Neural cell (in vitro differentiated cells): Measurements from ENCODE around the gene TOR1AIP2. TPM values are rescaled to one million over a fixed set of nuclear protein-coding genes. Genes with fewer than 3 reads are reported as not detected.

Experiments used
- H2AFZ ChIP-seq: fragments of 200-600, 300-800 bp; sonication (generic), shearing (Covaris generic); 2 replicates; pipeline ENCODE4 v1.6.0; 2014; ENCODE audit warnings: low read depth, mild to moderate bottlenecking, antibody characterized with exemption, low read length, moderate library complexity
- H3F3A ChIP-seq: fragments of 200-600 bp; shearing (Covaris generic); 2 replicates; pipeline ENCODE4 v1.6.1; 2016; ENCODE audit warnings: mild to moderate bottlenecking, moderate library complexity, mixed read lengths, antibody characterized with exemption, low read length; ENCODE audit not compliant: insufficient read depth, poor library complexity, severe bottlenecking
- H3K27ac ChIP-seq: fragments of 200-600, 300-800 bp; sonication (generic), shearing (Covaris generic); 2 replicates; pipeline ENCODE4 v1.5.1; 2014; ENCODE audit warnings: mild to moderate bottlenecking, low read length, moderate library complexity
- H3K27me3 ChIP-seq: fragments of 300-800, 200-600 bp; sonication (generic), shearing (Covaris generic); 2 replicates; pipeline ENCODE4 v1.6.0; 2014; ENCODE audit warnings: mild to moderate bottlenecking, low read depth, low read length, moderate library complexity; ENCODE audit not compliant: insufficient read depth
- H3K36me3 ChIP-seq: fragments of 300-800, 200-600 bp; sonication (generic), shearing (Covaris generic); 2 replicates; pipeline ENCODE4 v1.5.1; 2014; ENCODE audit warnings: mild to moderate bottlenecking, antibody characterized with exemption, low read length, moderate library complexity; ENCODE audit not compliant: insufficient read depth
- H3K4me2 ChIP-seq: fragments of 300-800, 200-600 bp; sonication (generic), shearing (Covaris generic); 2 replicates; pipeline ENCODE4 v1.6.0; 2014; ENCODE audit warnings: mild to moderate bottlenecking, low read length
- H3K4me3 ChIP-seq: fragments of 300-800, 200-600 bp; sonication (generic), shearing (Covaris generic); 2 replicates; pipeline ENCODE4 v1.5.1; 2014; ENCODE audit warnings: mild to moderate bottlenecking, low read length, moderate library complexity
- H3K79me2 ChIP-seq: fragments of 200-600 bp; shearing (Covaris generic); replicated peaks from 2 replicates; pipeline ENCODE4 v1.6.0; 2014; ENCODE audit warnings: mild to moderate bottlenecking, low read length, moderate library complexity; ENCODE audit not compliant: insufficient read depth
- H3K9ac ChIP-seq: fragments of 300-800, 200-600 bp; sonication (generic), shearing (Covaris generic); 2 replicates; pipeline ENCODE4 v1.6.1; 2016; ENCODE audit warnings: mild to moderate bottlenecking, low read length, mixed read lengths
- H3K9me2 ChIP-seq: fragments of 200-600 bp; shearing (Covaris generic); 2 replicates; pipeline ENCODE4 v1.6.1; 2016; ENCODE audit warnings: mild to moderate bottlenecking, low read length, mixed read lengths; ENCODE audit not compliant: insufficient read depth
- H3K9me3 ChIP-seq: fragments of 200-600, 300-800 bp; sonication (generic), shearing (Covaris generic); 2 replicates; pipeline ENCODE4 v1.6.1; 2016; ENCODE audit warnings: mild to moderate bottlenecking, mixed run types, low read length, moderate library complexity, mixed read lengths
- H4K20me1 ChIP-seq: fragments of 200-600 bp; shearing (Covaris generic); 2 replicates; pipeline ENCODE4 v1.6.1; 2016; ENCODE audit warnings: mild to moderate bottlenecking, mixed run types; ENCODE audit not compliant: insufficient read depth
- CTCF ChIP-seq: fragments of 450-650 bp; IDR thresholded peaks from 2 replicates; pipeline ENCODE4 v1.5.1; 2014; ENCODE audit warnings: antibody characterized with exemption, mild to moderate bottlenecking, moderate library complexity; ENCODE audit not compliant: poor library complexity, severe bottlenecking
- EP300 ChIP-seq: fragments of 450-650 bp; conservative IDR thresholded peaks from 2 replicates; pipeline ENCODE4 v1.6.1; 2014; ENCODE audit warnings: antibody characterized with exemption, mild to moderate bottlenecking, moderate library complexity; ENCODE audit not compliant: poor library complexity, severe bottlenecking
- EZH2 ChIP-seq: fragments of 200-600, 300-800 bp; shearing (Covaris generic), sonication (generic); IDR thresholded peaks from 2 replicates; pipeline ENCODE4 v1.6.1; 2014; ENCODE audit warnings: antibody characterized with exemption, low read length, borderline replicate concordance, mild to moderate bottlenecking; ENCODE audit not compliant: insufficient read depth, poor library complexity, severe bottlenecking
- MXI1 ChIP-seq: fragments of 450-650 bp; conservative IDR thresholded peaks from 2 replicates; pipeline ENCODE4 v1.6.1; 2014; ENCODE audit warnings: antibody characterized with exemption, mild to moderate bottlenecking; ENCODE audit not compliant: poor library complexity, severe bottlenecking
- POLR2AphosphoS5 ChIP-seq: IDR thresholded peaks from 2 replicates; pipeline ENCODE4 v1.6.1; 2012
- RAD21 ChIP-seq: fragments of 450-650 bp; conservative IDR thresholded peaks from 2 replicates; pipeline ENCODE4 v1.6.1; 2014; ENCODE audit warnings: antibody characterized with exemption, mild to moderate bottlenecking, moderate library complexity
- REST ChIP-seq: IDR thresholded peaks from 2 replicates; pipeline ENCODE4 v1.6.1; 2012; ENCODE audit warnings: borderline replicate concordance
- SMC3 ChIP-seq: fragments of 450-650 bp; conservative IDR thresholded peaks from 2 replicates; pipeline ENCODE4 v1.6.1; 2014; ENCODE audit warnings: antibody characterized with exemption, mild to moderate bottlenecking, moderate library complexity; ENCODE audit not compliant: poor library complexity
- TAF1 ChIP-seq: IDR thresholded peaks from 2 replicates; pipeline ENCODE4 v1.6.1; 2012; ENCODE audit warnings: low read depth
- polyA plus RNA-seq: library from polyadenylated mRNA; depleted of rRNA; stranded (reverse); fragments of >200 nt; gene quantifications from 2 replicates; pipeline ENCODE4 v1.2.3, GENCODE V29; 2014

Gene TOR1AIP2
- polyA plus RNA-seq, 1 donor from 2014 or later: 44.7 TPM

DNA sequence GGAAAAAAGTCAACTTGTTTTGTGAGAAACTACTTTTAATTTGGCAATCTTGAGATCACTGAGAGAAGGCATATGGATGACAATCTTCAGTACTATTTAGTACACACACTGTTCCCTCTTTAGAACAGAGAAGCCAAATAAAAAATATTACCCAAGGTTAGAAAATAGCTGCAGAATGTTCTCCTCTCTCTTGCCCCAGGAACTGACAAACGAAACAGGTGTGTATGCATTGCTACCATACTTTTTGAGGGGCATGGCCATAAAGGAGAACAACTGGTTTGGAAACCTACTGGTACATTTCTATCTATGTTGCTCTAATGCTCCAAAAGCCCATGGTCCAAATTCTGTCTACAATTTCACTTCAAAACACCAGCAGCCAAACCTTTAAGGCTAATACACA lies 5.7 kb downstream of the TOR1AIP2 start:
- H3K4me2 ChIP-seq: no peak overlapping the region
- H3F3A ChIP-seq: no peaks in the 10 kb centered on the region
- H3K27me3 ChIP-seq: no peaks in the 10 kb centered on the region
- no peak overlapping the region for H3K4me3 ChIP-seq
- H4K20me1 ChIP-seq: no peaks in the 10 kb centered on the region
- H3K9ac ChIP-seq: no peak overlapping the region
- H2AFZ ChIP-seq: no peak overlapping the region
- no peak overlapping the region for H3K27ac ChIP-seq
- H3K9me2 ChIP-seq: no peaks in the 10 kb centered on the region
- peaks cover 63% of the 10 kb centered on the region for H3K79me2 ChIP-seq
- TF ChIP-seq RAD21 (no peak), TAF1 (no peak)
- H3K36me3 ChIP-seq: peaks cover 4% of the 10 kb centered on the region
- H3K9me3 ChIP-seq: no peaks in the 10 kb centered on the region

GRCh38 chr1:179870870-179871269 lies 6.7 kb downstream of the TOR1AIP2 start:
- H3K79me2 ChIP-seq: peaks cover 52% of the 10 kb centered on the region
- no peaks in the 10 kb centered on the region for H4K20me1 ChIP-seq
- no peak overlapping the region for H2AFZ ChIP-seq

More at GRCh38 chr1:179870870-179871269, 6.7 kb downstream of the TOR1AIP2 start:
- Histone ChIP-seq H3K9me2 (no peaks in the 10 kb centered on the region), H3K27ac (no peak overlapping the region), H3F3A (no peaks in the 10 kb centered on the region), H3K9ac (no peak overlapping the region), H3K36me3 (peaks cover 4% of the 10 kb centered on the region), H3K4me2 (no peak overlapping the region), H3K27me3 (no peaks in the 10 kb centered on the region), H3K9me3 (no peaks in the 10 kb centered on the region), H3K4me3 (no peak overlapping the region)
- TF ChIP-seq REST (no peak), RAD21 (no peak), TAF1 (no peak), EZH2 (no peak), CTCF (no peak), SMC3 (no peak), POLR2AphosphoS5 (no peak), MXI1 (no peak), EP300 (no peak)
